Gastroesophageal sphincter (tissue), 3 donors: ENCODE data around the gene BDNF.

Source experiments
- POLR2A ChIP-seq, 2 donors: fragments of 450-650 bp; IDR thresholded peaks; one replicate each; pipeline ENCODE4 v1.6.1; 2017; ENCODE audit warnings: antibody characterized with exemption in 2 of 2, mild to moderate bottlenecking in 2 of 2, moderate library complexity in 1 of 2
- POLR2AphosphoS5 ChIP-seq: sonication (generic); formaldehyde crosslinking; IDR thresholded peaks from one replicate; pipeline ENCODE4 v1.6.1; 2017; ENCODE audit warnings: antibody characterized with exemption
- TF ChIP-seq, protein P1 (sequence below), 4 experiments: fragments of 200-600 bp in 2 of 4; fragments of 450-650 bp in 2 of 4; sonication (generic) in 1 of 4; IDR thresholded peaks; one replicate each; pipeline ENCODE4 v1.5.1; 2017 to 2019; ENCODE audit warnings: antibody characterized with exemption in 4 of 4, mild to moderate bottlenecking in 2 of 4, moderate library complexity in 2 of 4

GRCh38 chr11:27622541-27623300 is 77.5 kb downstream of the BDNF start:
- TF ChIP-seq POLR2A (IDR thresholded peaks at IDR 0.05), result no peak
- TF ChIP-seq, protein P1, sequence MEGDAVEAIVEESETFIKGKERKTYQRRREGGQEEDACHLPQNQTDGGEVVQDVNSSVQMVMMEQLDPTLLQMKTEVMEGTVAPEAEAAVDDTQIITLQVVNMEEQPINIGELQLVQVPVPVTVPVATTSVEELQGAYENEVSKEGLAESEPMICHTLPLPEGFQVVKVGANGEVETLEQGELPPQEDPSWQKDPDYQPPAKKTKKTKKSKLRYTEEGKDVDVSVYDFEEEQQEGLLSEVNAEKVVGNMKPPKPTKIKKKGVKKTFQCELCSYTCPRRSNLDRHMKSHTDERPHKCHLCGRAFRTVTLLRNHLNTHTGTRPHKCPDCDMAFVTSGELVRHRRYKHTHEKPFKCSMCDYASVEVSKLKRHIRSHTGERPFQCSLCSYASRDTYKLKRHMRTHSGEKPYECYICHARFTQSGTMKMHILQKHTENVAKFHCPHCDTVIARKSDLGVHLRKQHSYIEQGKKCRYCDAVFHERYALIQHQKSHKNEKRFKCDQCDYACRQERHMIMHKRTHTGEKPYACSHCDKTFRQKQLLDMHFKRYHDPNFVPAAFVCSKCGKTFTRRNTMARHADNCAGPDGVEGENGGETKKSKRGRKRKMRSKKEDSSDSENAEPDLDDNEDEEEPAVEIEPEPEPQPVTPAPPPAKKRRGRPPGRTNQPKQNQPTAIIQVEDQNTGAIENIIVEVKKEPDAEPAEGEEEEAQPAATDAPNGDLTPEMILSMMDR (IDR thresholded peaks at IDR 0.05), result no peak
- TF ChIP-seq POLR2AphosphoS5, result no peak
